Measurements from ENCODE around the gene HS3ST4.

Gene HS3ST4

GRCh38 chr16:26102369-26102768, 410.6 kb downstream of the HS3ST4 start:
- no peak for DNase-seq (ENCODE audit: low read depth)

- no peak for DNase-seq (ENCODE audit: low read depth)
Observed at GRCh38 chr16:26108836-26109505, 417.2 kb downstream of the HS3ST4 start.

GRCh38 chr16:26111900-26112299, 420.1 kb downstream of the HS3ST4 start:
- DNase-seq (ENCODE audit: low read depth), result no peak

- DNase-seq (ENCODE audit: low read depth), result no peak
Observed at GRCh38 chr16:26118575-26118974, 426.8 kb downstream of the HS3ST4 start.

GRCh38 chr16:26120729-26121128, 429.0 kb downstream of the HS3ST4 start:
- DNase-seq (ENCODE audit: low read depth), result no peak

- DNase-seq (ENCODE audit: low read depth), result no peak
Observed at GRCh38 chr16:26128296-26128695, 436.5 kb downstream of the HS3ST4 start.

GRCh38 chr16:26129997-26130396, 438.2 kb downstream of the HS3ST4 start:
- DNase-seq (ENCODE audit: low read depth), result no peak

- no peak for DNase-seq (ENCODE audit: low read depth)
Observed at GRCh38 chr16:26133416-26134093, 441.8 kb downstream of the HS3ST4 start.

- DNase-seq (ENCODE audit: low read depth), result no peak
Observed at GRCh38 chr16:26134588-26134987, 442.8 kb downstream of the HS3ST4 start.

GRCh38 chr16:26137956-26138355, 446.2 kb downstream of the HS3ST4 start:
- DNase-seq (ENCODE audit: low read depth), result no peak

- no peak for DNase-seq (ENCODE audit: low read depth)
Observed at GRCh38 chr16:26139091-26139490, 447.3 kb downstream of the HS3ST4 start.

GRCh38 chr16:26139884-26140283, 448.1 kb downstream of the HS3ST4 start:
- DNase-seq (ENCODE audit: low read depth), result no peak

GRCh38 chr16:26149364-26150190, 457.8 kb downstream of the HS3ST4 start:
- DNase-seq (ENCODE audit: low read depth), result no peak

- no peak for DNase-seq (ENCODE audit: low read depth)
Observed at GRCh38 chr16:26155221-26155620, 463.5 kb downstream of the HS3ST4 start.

- DNase-seq (ENCODE audit: low read depth), result no peak
Observed at GRCh38 chr16:26157319-26157718, 465.6 kb downstream of the HS3ST4 start.

GRCh38 chr16:26158142-26158759, 466.5 kb downstream of the HS3ST4 start:
- no peak for DNase-seq (ENCODE audit: low read depth)

- DNase-seq (ENCODE audit: low read depth), result no peak
Observed at GRCh38 chr16:26161461-26162180, 469.9 kb downstream of the HS3ST4 start.

GRCh38 chr16:26169473-26169872, 477.7 kb downstream of the HS3ST4 start:
- no peak for DNase-seq (ENCODE audit: low read depth)

GRCh38 chr16:26175944-26176343, 484.2 kb downstream of the HS3ST4 start:
- DNase-seq (ENCODE audit: low read depth), result no peak

GRCh38 chr16:26177438-26177837, 485.7 kb downstream of the HS3ST4 start:
- DNase-seq (ENCODE audit: low read depth), result no peak

GRCh38 chr16:26178298-26178697, 486.5 kb downstream of the HS3ST4 start:
- no peak for DNase-seq (ENCODE audit: low read depth)

GRCh38 chr16:26186091-26186615, 494.4 kb downstream of the HS3ST4 start:
- no peak for DNase-seq (ENCODE audit: low read depth)

Data from iris pigment epithelial cell (primary cell).